ENCODE data around the gene ILDR2.

ILDR2 gene

DNA sequence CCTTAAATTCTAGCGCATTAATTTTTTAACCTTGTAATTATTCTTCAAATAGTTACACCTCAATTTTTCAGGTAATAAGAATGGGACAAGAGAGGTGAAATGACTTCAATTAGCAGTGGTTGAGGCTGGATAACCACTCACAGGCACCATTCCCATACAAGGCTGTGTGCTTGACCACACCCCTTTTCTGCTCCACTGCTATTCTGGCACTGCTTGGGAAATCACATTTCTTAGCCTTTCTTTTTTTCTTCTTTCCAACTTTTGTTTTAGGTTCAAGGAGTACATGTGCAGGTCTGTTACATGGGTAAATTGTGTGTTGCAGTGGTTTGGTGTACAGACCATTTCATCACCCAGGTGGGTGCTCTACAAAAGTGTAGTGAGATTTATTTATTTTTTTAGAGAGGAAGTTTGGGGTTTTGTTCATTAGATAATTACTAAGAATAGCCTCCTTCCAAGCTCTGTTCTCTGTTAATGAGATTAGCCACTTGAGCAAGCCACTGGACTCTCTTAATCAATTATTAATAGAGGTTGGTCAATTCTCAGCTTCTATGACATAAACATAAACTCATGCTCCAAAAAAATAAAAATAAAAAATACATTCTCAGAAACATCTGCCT is 14.4 kb downstream of the ILDR2 start:
- H3K9me2 ChIP-seq (replicated peaks; ENCODE audit: insufficient read depth, low read length), result no peaks in the 10 kb centered on the region
- H3K9ac ChIP-seq (ENCODE audit: low read length), result no peak overlapping the region
- no peak for TF ChIP-seq EZH2phosphoT487 (IDR thresholded peaks at IDR 0.05; ENCODE audit: low read length)
- TF ChIP-seq, protein P1, sequence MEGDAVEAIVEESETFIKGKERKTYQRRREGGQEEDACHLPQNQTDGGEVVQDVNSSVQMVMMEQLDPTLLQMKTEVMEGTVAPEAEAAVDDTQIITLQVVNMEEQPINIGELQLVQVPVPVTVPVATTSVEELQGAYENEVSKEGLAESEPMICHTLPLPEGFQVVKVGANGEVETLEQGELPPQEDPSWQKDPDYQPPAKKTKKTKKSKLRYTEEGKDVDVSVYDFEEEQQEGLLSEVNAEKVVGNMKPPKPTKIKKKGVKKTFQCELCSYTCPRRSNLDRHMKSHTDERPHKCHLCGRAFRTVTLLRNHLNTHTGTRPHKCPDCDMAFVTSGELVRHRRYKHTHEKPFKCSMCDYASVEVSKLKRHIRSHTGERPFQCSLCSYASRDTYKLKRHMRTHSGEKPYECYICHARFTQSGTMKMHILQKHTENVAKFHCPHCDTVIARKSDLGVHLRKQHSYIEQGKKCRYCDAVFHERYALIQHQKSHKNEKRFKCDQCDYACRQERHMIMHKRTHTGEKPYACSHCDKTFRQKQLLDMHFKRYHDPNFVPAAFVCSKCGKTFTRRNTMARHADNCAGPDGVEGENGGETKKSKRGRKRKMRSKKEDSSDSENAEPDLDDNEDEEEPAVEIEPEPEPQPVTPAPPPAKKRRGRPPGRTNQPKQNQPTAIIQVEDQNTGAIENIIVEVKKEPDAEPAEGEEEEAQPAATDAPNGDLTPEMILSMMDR (IDR thresholded peaks at IDR 0.05; ENCODE audit: low read length), result no peak
- no peak for TF ChIP-seq EZH2 (optimal IDR thresholded peaks at IDR 0.05; ENCODE audit: low read depth, low read length)
- no peaks in the 10 kb centered on the region for H3K9me3 ChIP-seq (replicated peaks; ENCODE audit: insufficient read depth, low read length)
- H3K4me1 ChIP-seq (ENCODE audit: low read length), result 0 out of 2 replicates have a peak, but pooled peaks cover 9% of the 10 kb centered on the region
- H3F3A ChIP-seq (ENCODE audit: insufficient read depth, low read length), result no peaks in the 10 kb centered on the region
- H3K27ac ChIP-seq (ENCODE audit: low read length), result no peak overlapping the region
- no peak overlapping the region for H2AFZ ChIP-seq (ENCODE audit: low read length)
- H3K36me3 ChIP-seq (replicated peaks; ENCODE audit: insufficient read depth, low read length), result no peaks in the 10 kb centered on the region
- H3K4me2 ChIP-seq (ENCODE audit: low read depth, low read length), result no peak overlapping the region
- H4K20me1 ChIP-seq (ENCODE audit: insufficient read depth, low read length), result no peaks in the 10 kb centered on the region
- no peak for DNase-seq
- H3K79me2 ChIP-seq (ENCODE audit: low read length), result no peaks in the 10 kb centered on the region
- H3K27me3 ChIP-seq (replicated peaks; ENCODE audit: insufficient read depth, low read length), result no peaks in the 10 kb centered on the region
- no peak overlapping the region for H3K4me3 ChIP-seq (ENCODE audit: low read length)

DNA sequence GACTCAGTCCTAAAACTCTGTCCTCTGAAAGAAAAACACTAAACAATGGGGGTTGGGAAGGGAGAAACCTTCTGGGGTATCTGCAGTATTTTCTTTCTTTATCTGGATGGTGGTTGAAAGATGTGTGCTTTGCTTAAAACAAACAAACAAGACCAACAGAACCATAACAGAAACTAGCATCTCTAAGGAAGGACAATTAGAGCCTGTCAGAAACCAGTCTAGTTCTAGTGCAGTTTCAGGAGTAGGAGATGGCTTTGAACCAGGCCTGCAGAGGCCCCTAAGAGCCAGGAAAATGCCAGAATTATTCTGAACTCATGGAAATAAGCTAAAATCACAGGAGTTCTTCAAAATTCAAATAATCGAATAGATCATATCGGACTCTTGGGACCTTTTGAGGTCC is 18.5 kb downstream of the ILDR2 start:
- Histone ChIP-seq H3F3A (ENCODE audit: insufficient read depth, low read length) (no peaks in the 10 kb centered on the region), H3K79me2 (ENCODE audit: low read length) (no peaks in the 10 kb centered on the region), H3K9me3 (replicated peaks; ENCODE audit: insufficient read depth, low read length) (no peaks in the 10 kb centered on the region), H3K27ac (ENCODE audit: low read length) (no peak overlapping the region), H3K4me1 (ENCODE audit: low read length) (0 out of 2 replicates have a peak, but pooled peaks cover 9% of the 10 kb centered on the region), H3K9me2 (replicated peaks; ENCODE audit: insufficient read depth, low read length) (no peaks in the 10 kb centered on the region), H2AFZ (ENCODE audit: low read length) (no peak overlapping the region), H3K36me3 (replicated peaks; ENCODE audit: insufficient read depth, low read length) (no peaks in the 10 kb centered on the region), H3K27me3 (replicated peaks; ENCODE audit: insufficient read depth, low read length) (no peaks in the 10 kb centered on the region), H3K9ac (ENCODE audit: low read length) (no peak overlapping the region), H4K20me1 (ENCODE audit: insufficient read depth, low read length) (no peaks in the 10 kb centered on the region), H3K4me2 (ENCODE audit: low read depth, low read length) (no peak overlapping the region), H3K4me3 (ENCODE audit: low read length) (no peak overlapping the region)
- DNase-seq, result no peak
- TF ChIP-seq EZH2phosphoT487 (IDR thresholded peaks at IDR 0.05; ENCODE audit: low read length) (no peak), EZH2 (optimal IDR thresholded peaks at IDR 0.05; ENCODE audit: low read depth, low read length) (no peak)
- TF ChIP-seq, protein P1 (IDR thresholded peaks at IDR 0.05; ENCODE audit: low read length), result no peak

DNA sequence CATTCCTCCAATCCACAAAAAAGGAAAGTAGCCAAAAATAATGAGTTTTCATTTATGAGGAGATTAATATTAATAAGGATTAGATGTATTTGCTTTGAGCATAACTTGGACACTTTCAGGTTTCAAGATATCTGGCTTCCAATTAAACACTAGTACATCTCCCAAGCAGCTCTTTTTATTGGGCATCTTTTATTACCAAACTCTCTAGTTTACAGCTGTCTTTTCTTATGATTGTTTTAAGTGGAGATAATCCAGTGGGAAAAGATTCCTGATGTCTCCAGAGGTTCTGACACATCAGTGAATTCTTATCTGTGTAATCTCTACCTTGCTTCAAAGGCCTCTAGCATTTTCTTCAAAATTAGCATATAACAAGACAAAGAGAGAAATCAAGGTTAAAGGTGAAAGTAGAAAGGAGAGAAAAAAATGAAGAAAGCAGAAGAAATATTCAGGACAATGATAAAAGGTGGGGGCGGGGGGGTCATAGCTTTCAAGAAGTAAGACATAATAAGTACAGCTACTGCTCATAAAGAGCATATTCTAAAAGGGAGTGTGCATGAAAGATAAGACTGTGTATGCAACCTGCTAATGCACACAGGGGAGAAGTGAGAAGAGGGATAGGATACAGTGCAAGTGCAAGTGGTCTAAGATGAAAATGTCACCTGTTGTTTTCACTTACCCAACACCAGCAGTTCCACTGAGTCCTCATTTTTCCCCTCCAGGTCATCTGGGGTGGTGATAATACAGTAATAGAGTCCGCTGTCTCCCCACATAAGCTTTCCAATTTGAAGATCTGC is 19.1 kb downstream of the ILDR2 start:
- TF ChIP-seq, protein P1 (IDR thresholded peaks at IDR 0.05; ENCODE audit: low read length), result no peak
- TF ChIP-seq EZH2 (optimal IDR thresholded peaks at IDR 0.05; ENCODE audit: low read depth, low read length) (no peak), EZH2phosphoT487 (IDR thresholded peaks at IDR 0.05; ENCODE audit: low read length) (no peak)
- no peak for DNase-seq
- H3K9me3 ChIP-seq (replicated peaks; ENCODE audit: insufficient read depth, low read length), result no peaks in the 10 kb centered on the region
- H3F3A ChIP-seq (ENCODE audit: insufficient read depth, low read length), result no peaks in the 10 kb centered on the region
- no peaks in the 10 kb centered on the region for H3K79me2 ChIP-seq (ENCODE audit: low read length)
- no peak overlapping the region for H3K9ac ChIP-seq (ENCODE audit: low read length)
- H3K4me3 ChIP-seq (ENCODE audit: low read length), result no peak overlapping the region
- H2AFZ ChIP-seq (ENCODE audit: low read length), result no peak overlapping the region
- H3K4me1 ChIP-seq (ENCODE audit: low read length), result 0 out of 2 replicates have a peak, but pooled peaks cover 9% of the 10 kb centered on the region
- H3K36me3 ChIP-seq (replicated peaks; ENCODE audit: insufficient read depth, low read length), result no peaks in the 10 kb centered on the region
- H3K9me2 ChIP-seq (replicated peaks; ENCODE audit: insufficient read depth, low read length), result no peaks in the 10 kb centered on the region
- no peak overlapping the region for H3K4me2 ChIP-seq (ENCODE audit: low read depth, low read length)
- no peaks in the 10 kb centered on the region for H3K27me3 ChIP-seq (replicated peaks; ENCODE audit: insufficient read depth, low read length)
- H3K27ac ChIP-seq (ENCODE audit: low read length), result no peak overlapping the region
- no peaks in the 10 kb centered on the region for H4K20me1 ChIP-seq (ENCODE audit: insufficient read depth, low read length)
